Rectal smooth muscle tissue (tissue), 1 donor: ENCODE data around the gene DLX4.

Experiments
- H3K27ac ChIP-seq: one replicate; pipeline ENCODE4 v1.7.0; 2013; ENCODE audit warnings: low read depth, low read length, inconsistent platforms
- H3K27me3 ChIP-seq: one replicate; pipeline ENCODE4 v1.7.0; 2013; ENCODE audit warnings: low read length; ENCODE audit not compliant: control insufficient read depth, insufficient read depth
- H3K36me3 ChIP-seq: one replicate; pipeline ENCODE4 v1.7.0; 2013; ENCODE audit warnings: low read length; ENCODE audit not compliant: control insufficient read depth, insufficient read depth
- H3K4me1 ChIP-seq: one replicate; pipeline ENCODE4 v1.7.0; 2013; ENCODE audit warnings: low read length; ENCODE audit not compliant: control insufficient read depth, insufficient read depth
- H3K4me3 ChIP-seq: one replicate; pipeline ENCODE4 v1.7.0; 2013; ENCODE audit warnings: low read length
- H3K9ac ChIP-seq: one replicate; pipeline ENCODE4 v1.7.0; 2013; ENCODE audit warnings: low read length

The DLX4 gene

DNA sequence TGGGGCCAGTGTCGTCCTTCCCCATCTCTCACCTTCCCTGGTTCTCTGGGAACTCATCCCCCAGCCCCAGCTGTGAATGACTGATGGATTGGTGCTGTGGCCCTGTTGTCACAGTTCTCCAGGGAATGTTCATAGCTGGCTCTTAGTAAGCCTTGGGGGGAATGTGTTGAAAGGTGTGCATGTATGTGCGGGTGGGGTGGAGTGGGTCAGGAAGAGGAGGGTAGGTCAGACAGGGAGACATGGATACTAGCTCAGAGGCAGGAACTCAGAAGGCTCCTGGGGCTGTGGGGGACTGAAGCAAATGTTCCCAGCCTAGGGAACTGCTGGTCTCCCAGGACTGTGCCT is 4.3 kb downstream of the DLX4 start:
- Histone ChIP-seq H3K27ac (no peak overlapping the region), H3K4me1 (peaks cover 3% of the 10 kb centered on the region), H3K4me3 (no peak overlapping the region), H3K9ac (no peak overlapping the region), H3K36me3 (no peaks in the 10 kb centered on the region), H3K27me3 (peaks cover 52% of the 10 kb centered on the region)

DNA sequence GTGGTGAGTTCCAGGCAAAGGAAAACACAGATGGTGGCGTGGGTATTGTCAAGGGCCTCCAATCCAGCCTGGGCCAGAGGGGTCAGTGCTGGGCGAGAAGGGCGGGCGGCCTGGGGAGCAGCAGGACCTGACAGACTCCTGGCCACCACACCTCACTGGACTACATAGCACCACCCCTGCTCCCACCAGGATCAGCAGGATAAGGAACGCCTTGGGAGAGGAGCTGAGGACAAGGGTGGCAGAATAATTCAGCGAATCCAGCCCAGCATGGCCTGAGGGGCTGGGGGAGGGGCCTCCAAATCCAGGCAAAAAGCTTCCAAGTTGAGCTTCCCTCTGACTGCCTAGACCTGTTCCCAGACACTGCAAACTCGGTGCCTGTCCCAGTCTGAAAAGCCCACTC is 6.5 kb downstream of the DLX4 start:
- Histone ChIP-seq H3K4me3 (no peak overlapping the region), H3K27ac (no peak overlapping the region), H3K4me1 (peaks cover 3% of the 10 kb centered on the region), H3K36me3 (no peaks in the 10 kb centered on the region), H3K9ac (no peak overlapping the region), H3K27me3 (peaks cover 35% of the 10 kb centered on the region)

DNA sequence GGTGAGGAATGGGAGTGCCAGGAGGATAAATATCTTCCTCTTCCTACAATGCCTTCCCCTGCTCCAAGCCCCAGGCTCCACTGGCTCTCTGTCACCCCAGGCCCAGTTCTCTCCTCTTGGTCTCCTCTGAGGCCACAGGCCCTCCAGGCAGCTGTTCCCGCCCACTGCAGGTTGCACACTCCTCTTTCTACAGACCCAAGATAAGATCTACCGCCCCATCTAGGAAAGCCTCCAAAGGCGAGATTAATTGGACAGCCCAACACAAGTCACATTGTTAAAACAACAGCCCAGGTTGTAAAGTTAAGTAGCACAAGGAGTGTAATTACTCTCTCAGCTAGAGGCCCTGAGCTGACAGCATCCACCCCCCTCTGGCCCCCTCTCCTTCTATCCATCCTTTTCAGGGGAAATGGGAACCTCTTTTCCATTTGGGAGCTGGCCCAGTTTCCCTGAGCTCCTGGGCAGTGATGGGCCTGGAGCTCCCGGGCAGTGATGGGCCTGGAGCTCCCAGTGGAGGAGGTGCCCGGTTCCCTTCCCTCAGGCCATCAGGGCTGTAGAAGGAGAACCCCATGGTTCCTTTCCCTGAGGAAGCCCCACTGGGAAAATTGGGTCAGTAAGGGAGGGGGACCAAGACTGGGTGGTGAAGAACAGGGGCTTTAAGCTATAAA is 7.3 kb downstream of the DLX4 start:
- Histone ChIP-seq H3K4me1 (peaks cover 3% of the 10 kb centered on the region), H3K27ac (no peak overlapping the region), H3K36me3 (no peaks in the 10 kb centered on the region), H3K27me3 (peaks cover 31% of the 10 kb centered on the region), H3K4me3 (no peak overlapping the region), H3K9ac (no peak overlapping the region)

DNA sequence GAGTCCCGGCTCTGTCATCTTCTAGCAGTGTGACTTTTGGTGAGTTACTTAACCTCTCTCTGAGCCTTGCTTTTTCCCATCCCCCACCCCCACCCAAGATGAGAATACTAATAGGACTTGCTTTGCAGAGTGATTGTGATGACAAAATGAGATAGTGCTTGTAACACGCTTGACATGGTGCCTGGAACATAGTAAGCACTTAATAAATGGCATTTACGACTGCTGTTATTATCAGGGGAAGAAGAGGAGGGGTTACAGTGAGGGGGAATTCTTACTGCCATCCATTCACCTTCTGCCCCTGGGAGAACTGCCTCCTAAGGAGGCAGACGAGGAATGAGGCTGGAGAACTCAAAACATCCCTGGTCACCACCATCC is 7.8 kb downstream of the DLX4 start:
- Histone ChIP-seq H3K36me3 (no peaks in the 10 kb centered on the region), H3K4me1 (peaks cover 3% of the 10 kb centered on the region), H3K27me3 (peaks cover 26% of the 10 kb centered on the region), H3K4me3 (no peak overlapping the region), H3K9ac (no peak overlapping the region), H3K27ac (no peak overlapping the region)

DNA sequence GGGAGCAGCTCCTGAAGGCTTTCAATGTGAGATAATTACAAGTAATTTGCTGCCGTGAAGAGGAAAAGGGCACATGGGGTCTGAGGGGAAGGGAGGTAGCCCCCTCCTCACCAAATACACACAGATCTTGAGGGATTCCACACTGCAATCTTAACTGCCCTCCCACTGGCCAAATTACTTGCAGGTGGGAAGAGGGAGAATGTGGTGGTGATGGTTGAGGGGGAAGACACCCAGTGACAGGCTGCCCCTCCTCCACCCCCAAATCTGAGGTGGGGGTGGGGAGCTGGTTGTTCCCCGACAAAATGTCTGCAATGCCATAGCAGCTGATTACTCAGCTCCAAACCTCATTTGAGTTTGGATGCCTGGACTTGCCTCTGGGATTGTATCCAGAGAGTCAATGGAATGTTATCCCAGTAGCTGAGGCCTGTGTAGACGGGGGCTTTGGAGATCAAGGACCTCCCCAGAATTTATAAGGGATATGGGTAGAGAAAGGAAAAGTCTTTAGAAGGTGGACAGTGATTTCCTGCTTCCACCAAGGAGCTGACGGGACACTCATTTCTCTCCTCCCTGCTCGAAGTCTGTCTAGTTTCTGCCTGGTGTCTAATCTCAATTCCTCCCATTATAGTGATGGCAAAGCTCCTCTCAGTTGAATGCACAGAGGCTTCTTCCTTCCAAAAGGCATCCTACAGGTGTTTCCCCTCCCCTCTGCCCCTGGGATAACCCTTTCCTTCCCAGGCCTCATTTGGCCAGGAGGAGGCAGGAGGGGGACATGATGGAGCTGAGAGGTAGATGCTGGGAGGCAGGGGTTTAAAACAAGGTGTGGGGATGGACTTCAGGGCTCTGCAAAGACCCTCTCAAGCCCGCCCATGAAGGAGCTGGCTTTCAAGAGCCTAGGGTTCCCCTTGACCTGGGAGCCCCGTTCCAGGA is 8.7 kb downstream of the DLX4 start:
- H3K4me1 ChIP-seq = no peaks in the 10 kb centered on the region
- H3K4me3 ChIP-seq = no peak overlapping the region
- no peaks in the 10 kb centered on the region for H3K36me3 ChIP-seq
- H3K27ac ChIP-seq = no peak overlapping the region
- no peak overlapping the region for H3K9ac ChIP-seq
- peaks cover 17% of the 10 kb centered on the region for H3K27me3 ChIP-seq

DNA sequence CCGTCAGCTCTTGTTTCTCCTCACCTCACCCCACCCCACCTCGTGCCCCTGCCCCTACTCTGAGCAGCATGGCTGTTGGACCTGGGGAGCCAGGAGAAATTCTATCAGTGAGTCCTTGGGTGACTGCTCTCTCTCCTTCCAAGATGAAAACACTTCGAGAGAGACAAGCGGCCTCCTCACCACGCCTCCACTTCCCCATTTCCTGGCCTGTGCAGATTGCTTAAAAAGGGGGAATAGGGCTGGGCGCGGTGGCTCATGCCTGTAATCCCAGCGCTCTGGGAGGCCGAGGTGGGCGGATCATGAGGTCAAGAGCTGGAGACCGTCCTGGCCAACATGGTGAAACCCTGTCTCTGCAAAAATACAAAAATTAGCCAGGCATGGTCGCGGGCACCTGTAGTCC is 9.5 kb downstream of the DLX4 start:
- H3K27me3 ChIP-seq = peaks cover 10% of the 10 kb centered on the region

DNA sequence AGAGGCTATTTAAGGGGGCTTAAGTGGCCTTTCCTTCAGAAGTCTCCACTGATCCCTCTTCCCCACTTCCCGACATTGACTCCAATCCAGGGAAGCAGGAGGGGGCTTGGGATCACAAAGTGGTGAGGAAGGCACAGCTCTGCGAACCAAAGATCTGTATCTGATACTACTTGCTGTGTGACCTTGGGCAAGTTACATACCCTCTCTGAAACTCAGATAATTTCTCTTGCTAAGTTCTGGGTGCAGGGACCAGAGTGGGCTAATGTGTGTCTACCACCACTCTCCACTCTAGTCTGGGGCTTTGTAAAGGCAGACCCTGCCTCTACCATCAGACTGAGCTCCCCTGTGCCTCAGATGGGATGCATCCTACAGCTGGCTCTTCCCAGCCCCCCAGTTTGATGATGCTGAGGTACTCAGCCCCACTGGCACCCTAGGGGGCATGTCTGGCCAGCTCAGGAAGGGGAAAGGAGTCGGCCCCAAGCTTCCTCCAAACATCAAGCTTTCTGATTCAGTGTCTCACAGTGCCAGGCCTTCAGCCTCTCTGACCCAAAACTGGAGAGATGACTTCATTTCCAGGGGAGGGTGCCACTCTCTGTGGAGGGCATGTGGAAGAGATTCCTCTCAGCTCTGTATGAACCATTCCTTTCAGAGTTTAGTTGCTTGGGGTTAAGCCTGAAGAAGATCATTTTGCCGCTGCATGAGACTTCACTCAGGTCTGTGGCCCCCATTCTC is 10.9 kb downstream of the DLX4 start:
- Histone ChIP-seq H3K4me1 (no peaks in the 10 kb centered on the region), H3K36me3 (no peaks in the 10 kb centered on the region), H3K27ac (no peak overlapping the region), H3K4me3 (no peak overlapping the region), H3K9ac (no peak overlapping the region), H3K27me3 (peaks cover 7% of the 10 kb centered on the region)

More for the DNA sequence above, 9.5 kb downstream of the DLX4 start:
- H3K9ac ChIP-seq = no peak overlapping the region
- no peak overlapping the region for H3K27ac ChIP-seq
- H3K36me3 ChIP-seq = no peaks in the 10 kb centered on the region
- no peak overlapping the region for H3K4me3 ChIP-seq
- H3K4me1 ChIP-seq = no peaks in the 10 kb centered on the region

DNA sequence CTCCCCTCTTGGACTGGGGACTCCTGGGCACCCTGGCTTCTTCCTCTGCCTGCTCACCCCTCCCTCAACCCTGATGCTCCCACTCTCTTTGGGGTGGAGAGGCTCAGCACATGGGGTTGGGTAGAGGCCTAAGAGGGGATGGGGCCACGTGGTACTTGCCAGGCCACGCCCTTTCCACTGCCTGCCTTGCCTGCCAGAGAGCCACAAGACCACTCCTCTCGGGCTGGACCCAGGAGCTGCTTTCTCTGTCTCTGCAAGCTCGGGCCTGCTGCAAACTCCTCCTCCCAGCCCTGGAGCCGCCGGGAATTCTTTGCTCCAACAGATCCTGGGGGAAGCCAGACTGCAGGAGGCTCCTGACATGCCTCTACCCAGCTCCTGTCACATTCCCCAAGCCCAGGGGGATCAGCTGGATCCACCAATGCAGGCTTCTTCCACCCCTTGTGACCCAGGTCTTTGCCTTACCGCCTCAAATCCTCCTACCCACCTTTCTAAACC is 11.8 kb downstream of the DLX4 start:
- Histone ChIP-seq H3K27me3 (peaks cover 7% of the 10 kb centered on the region), H3K27ac (no peak overlapping the region), H3K4me3 (no peak overlapping the region), H3K4me1 (no peaks in the 10 kb centered on the region), H3K36me3 (no peaks in the 10 kb centered on the region), H3K9ac (no peak overlapping the region)

DNA sequence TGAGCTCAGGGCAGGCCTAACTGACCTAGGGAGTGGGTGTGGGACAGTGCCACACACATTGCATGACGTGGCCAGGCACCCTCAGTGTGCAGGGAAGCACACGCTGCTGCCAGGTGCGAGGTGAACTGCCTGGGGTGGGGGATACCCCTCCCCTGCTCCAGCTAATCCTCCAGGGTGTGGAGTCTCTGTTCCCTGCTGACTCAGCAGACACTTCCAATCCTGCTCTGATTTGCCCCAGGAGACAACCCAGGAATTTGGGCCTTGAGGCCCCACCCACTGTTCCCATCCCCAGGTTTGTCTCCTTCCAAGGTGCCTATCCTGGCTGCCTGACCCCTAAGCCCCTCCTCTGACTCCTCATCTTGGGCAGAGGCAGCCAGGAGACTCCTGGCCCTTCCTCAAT is 15.3 kb downstream of the DLX4 start:
- H3K27me3 ChIP-seq = peaks cover 9% of the 10 kb centered on the region
- no peak overlapping the region for H3K27ac ChIP-seq
- no peaks in the 10 kb centered on the region for H3K4me1 ChIP-seq
- H3K4me3 ChIP-seq = no peak overlapping the region
- H3K9ac ChIP-seq = no peak overlapping the region
- H3K36me3 ChIP-seq = no peaks in the 10 kb centered on the region

DNA sequence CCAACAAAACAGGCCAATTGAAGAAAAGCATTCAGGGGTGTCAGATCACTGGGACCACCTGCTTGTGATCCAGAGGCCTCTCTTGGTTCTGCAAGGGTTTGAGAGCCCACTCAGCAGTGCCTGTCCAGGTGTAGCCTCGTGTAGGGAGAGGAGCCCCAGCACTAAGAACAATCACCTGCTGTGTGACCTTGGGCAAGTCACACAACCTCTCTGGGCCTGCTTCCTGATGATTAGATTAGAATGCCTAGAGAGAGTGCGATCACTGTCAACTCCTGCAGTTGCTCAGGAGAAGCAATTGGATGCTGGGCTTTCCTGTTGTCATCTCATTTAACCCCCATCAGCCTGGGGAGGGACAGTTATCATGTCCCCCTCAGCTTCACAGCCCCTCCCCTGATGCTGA is 15.8 kb downstream of the DLX4 start:
- H3K27ac ChIP-seq = no peak overlapping the region
- peaks cover 10% of the 10 kb centered on the region for H3K27me3 ChIP-seq
- H3K36me3 ChIP-seq = no peaks in the 10 kb centered on the region
- no peak overlapping the region for H3K4me3 ChIP-seq
- no peak overlapping the region for H3K9ac ChIP-seq
- H3K4me1 ChIP-seq = no peaks in the 10 kb centered on the region

DNA sequence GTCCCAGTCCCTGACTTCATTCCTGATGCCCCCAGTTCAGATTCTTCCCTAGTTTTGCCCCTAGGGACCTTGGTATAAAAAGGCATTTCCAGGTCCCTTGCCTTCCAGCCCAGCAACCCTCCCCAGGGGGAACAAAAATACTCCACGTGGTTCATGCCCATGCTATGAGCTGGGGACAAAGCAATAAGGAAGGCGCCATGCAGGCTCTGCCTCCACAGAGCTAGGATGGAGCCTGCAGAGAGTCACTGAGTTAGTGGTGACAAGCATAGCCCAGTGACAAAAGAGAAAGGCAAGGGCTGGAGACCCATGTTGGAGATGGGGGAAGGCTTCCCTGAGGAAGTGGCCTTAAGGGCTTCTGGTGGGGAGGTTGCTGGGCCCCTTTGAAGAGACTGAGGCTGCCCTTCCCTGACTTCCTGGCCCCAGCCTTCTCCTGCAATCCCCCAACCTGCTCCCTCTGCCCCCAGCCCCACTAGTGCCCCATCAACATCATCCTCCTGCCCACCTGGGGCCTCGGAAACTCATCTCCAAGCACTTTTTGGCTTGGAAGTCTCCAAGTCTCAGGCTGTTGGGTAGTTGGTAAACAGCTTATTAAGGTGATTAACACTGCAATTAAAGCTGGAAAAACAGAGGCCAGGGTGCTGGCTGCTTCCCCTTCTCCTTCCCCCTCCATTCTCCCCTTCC is 16.5 kb downstream of the DLX4 start:
- no peak overlapping the region for H3K9ac ChIP-seq
- no peaks in the 10 kb centered on the region for H3K4me1 ChIP-seq
- H3K27ac ChIP-seq = no peak overlapping the region
- H3K27me3 ChIP-seq = peaks cover 10% of the 10 kb centered on the region
- H3K4me3 ChIP-seq = no peak overlapping the region
- H3K36me3 ChIP-seq = no peaks in the 10 kb centered on the region
